Ecto neural progenitor cell (in vitro differentiated cells): ENCODE measurements around the gene DCDC1.

Experiments used
- DNase-seq: peaks from one replicate; pipeline ENCODE4 v3.0.0-alpha.2; 2018; ENCODE audit warnings: low spot score

DCDC1 gene

DNA sequence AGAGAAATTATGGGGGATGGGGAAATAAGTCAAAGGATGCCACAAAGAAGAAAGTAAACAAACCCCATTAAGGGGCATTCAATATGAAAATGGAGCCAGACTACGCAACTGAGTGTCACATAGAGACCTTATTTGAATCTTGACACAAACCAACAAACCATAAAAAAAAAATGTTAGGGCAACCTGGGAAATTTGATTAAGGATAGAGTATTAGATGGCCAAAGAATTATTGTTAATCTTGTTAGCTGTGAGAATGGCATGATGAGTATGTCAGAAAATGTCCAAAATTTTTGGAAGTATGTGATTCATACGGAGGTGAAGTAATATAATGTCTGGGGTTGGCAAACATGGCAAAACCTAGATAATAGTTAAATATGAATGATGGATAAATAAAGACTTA lies 461.3 kb downstream of the DCDC1 start:
- no peak for DNase-seq

DNA sequence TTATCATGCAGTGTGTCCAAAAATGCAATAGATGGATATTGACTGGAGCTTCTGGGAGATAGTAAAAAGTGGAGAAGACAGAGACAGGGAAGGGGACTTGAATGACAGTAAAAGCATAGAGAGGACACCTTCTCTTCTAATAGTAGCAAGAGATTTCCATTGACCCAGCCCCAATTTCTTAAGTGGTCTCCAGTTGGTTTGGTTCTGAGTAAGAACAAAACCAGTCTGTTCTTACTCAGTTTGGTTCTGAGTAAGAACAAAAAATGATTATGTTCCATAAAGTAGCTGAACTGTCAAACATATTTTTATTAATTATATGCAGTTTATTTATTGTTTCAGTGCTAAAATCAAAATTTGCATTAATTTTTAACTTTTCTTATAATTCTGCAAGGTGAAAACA lies 466.6 kb downstream of the DCDC1 start:
- no peak for DNase-seq

DNA sequence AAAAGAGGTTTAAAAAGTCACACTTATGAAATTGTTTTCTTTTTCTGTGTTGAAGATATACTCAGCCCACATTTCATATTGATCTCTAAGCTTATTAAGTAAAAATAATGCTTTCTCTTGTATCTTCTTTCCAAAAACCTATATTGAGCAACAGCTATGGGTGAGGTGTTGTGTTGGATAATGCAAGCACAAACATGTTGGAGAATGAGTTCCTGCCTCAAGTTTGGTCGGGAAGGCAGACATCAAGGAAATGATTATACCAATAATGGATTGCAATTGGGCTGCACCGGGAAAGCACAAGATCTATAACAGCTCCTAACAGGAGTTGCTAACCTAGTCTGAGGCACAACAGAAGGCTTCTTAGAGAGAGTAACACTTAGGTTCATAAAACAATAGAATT lies 474.5 kb downstream of the DCDC1 start:
- no peak for DNase-seq

DNA sequence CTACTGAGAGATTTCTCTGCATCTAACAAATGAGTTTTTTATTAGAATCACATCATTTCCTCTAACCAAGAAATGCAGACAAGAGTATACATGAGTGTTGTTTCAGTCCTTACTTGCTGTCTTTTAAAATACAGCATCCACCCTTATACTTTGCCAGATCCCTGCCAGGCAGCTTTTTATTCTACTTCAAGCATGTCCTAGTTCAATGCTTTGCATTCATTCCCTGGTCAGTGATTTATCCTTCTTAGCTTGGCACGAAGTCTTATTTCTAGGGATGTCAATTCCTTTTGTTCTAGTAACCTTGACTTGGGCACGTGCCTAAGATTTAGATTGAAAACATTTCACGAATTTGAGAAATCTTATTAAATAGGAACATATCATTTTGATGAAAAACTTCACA lies 476.2 kb downstream of the DCDC1 start:
- no peak for DNase-seq

DNA sequence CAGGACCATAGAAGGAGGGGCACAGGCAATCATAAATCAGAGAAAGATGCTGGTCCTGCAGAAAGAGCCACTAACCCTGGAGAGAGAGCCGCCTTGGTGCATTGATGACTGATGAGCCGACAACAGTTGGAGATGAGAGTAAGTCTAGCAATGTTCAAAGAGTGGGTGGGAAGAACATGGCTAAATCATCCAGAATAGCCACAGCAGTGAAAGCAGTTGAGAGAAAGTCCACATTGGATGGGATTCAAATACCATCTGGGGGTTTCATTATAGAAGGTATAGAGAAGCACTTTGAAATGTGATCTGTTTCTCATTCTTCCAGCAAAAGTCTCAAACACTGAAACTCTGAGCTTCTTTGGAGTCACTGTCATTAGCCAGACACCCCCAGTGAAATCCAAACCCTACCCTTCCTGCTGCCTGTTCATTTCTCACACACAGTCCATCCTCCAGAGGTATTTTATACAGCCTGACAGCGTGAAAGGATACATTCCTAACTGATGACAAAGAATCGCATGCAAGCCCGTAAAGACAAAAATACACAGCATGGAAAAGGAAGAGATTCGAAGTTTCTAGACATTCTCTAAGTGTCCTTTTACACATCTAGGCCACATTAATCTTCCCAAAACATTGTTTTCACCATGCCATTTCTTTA lies 480.3 kb downstream of the DCDC1 start:
- DNase-seq, result no peak

DNA sequence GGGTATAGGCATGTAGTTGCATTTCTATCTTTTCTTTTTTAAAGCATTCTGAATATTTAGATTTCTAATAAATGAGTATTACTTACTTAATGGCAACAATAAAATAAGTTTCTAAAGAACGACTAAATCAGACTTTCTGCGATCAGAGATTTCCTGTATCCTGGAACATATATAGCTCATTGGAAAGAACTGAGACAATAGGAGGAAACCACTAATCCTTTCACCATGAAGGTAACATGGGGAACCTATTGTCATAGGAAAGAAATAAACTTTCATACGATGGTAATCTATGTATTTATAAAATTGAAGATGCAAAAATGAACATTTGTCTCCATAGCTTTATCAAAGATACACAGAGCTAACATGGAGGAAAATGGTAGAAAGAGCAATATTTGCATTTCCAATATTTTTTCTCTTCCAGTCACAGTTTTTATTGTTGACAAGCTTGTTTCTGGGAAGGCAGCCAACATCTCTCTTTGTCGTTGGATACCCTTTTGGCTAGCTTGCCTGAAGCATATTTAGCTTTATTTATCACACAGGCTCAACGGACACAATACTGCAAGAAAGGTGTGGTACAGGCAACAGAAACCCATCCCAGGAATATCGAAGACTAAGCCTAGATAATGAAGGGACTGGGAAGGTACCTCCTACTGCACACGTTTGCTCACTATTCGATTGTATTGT lies 490.1 kb downstream of the DCDC1 start:
- DNase-seq, result no peak

DNA sequence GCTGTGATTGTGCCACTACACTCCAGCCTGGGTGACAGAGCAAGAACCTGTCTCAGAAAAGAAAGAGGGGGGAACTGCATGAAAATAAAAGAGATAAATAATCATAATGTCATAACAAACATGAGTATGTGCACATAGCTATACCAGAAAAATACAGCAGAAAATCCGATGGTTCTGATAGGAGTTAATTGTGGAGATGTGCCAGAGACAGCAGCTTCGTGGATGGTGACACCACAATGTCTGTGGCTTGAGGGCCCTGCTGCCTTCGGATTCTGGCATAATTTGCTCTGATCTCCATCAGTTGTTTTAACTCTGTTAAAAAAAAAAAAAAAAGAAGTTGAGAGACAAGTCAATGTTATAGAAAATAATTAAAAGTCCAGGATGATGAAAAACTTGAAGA lies 491.1 kb downstream of the DCDC1 start:
- DNase-seq, result no peak

DNA sequence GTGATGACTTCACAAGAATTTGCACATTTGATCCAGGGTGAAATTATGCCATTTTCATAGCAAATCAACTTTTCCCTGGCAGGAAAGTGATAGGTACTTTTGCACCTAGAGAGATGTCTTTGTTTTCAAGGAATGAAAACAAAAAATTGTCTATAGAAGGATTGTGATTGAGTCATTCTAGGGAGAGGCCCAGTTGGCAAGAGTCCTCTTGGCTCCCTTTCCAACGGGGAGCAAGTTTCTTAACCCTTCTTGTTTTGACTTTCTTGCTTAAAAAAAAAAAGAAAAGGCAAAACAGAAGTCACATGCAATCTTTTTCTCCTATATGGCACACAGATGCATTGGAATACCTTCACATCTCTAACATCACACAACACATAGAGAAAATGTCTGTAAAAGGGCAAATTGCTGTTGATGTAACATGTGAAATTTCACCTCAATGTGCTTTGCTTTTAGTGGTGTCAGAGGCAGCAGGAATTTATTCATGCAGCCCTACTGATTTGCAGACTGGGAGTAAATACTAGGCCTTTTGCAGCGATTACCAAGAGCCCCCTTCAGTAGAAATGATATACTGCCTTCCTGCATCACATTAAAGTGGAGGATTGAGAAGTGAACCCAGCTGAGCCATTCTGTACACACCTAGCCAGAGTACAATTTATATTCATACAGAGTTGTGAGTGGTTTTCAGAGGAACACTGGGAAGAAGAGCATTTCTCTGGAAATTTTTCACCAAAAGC lies 492.7 kb downstream of the DCDC1 start:
- no peak for DNase-seq

DNA sequence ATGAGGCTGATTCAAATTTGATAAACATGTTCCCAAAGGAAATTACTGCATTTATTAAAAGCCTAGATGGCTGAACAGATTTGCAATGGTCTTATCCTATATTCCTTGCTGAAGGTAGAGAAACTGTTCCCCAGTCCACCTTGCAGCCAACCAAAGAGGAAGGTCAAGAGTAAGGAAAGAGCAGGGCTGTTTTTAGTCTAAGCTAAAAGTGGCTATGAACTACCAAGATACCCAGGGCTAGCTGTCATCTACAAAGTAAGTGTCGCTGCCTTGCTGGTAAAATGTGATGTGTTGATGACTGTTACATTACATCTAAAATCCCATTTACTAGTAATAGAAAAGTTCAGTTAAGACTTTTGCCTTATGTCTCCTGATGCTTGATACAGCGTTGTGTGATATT lies 493.3 kb downstream of the DCDC1 start:
- no peak for DNase-seq

DNA sequence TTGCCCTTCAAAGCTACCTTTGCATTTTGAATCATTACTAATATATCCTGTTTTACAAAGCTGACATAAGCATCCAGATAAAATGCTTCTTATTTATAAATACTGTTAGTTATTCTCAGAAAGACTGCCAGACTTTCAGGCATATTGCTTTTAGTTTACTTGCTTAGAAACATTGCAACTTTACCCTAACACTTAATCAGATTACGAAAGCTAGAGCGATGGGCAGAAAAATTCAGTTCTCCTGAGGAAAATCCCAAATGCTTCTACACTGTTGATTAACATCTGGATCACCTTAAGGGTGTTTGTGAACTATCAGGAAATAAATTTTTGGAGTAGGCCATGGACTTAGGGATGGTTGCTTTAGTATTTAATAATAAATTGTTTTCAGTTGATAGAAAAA lies 493.7 kb downstream of the DCDC1 start:
- no peak for DNase-seq

DNA sequence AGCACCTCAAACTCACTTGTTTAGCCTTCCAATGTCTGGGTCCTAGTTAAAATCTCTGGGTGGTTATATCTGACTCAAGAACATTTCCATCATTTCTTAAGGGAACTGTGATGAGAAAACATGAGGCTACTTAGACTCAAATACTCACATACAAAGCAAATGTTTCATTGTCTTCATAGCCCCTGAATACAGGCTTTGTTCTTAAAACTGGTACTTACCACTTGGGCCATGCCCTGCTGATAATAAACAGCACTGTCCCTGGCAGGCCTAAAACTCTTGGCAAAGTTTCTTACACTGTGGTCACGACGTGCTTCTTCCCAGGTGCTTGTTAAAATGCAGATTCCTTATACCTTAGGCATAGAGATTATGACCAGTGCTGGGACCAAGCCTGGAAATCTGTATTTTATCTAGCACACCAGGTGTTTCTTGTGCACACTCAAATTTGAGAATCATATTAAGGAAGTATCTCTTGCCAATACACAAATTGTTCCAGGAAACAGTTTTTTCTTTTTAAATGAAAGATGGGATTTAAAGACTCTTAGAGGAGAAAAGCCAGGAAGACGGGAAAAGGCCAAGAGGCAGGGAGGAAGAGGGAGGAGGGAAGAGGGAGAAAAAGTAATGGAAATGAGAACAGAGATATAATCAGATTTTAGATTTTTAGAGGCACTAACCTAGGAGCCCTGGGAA lies 495.5 kb downstream of the DCDC1 start:
- DNase-seq, result no peak

DNA sequence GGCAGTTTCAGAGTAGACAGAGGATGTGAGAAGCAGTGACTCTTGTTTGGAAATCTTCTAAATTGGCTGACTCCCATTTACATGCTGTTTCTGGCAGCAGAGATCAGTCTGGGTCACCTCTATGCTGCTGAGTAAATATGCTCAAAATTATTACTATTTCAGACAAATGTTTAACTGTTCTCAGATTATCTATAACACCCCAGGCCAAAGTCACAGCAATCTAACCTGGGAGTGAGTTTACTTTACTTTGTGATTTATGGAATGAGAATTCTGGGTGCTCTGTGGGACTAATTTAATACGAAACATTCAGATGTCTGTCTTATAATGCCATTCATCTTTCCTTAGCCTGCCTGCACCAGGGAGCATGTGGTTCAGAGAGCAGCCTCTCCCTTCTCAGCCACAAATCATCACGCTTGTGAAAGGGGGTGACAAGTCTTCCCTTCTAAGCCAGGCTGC lies 500.9 kb downstream of the DCDC1 start:
- no peak for DNase-seq

DNA sequence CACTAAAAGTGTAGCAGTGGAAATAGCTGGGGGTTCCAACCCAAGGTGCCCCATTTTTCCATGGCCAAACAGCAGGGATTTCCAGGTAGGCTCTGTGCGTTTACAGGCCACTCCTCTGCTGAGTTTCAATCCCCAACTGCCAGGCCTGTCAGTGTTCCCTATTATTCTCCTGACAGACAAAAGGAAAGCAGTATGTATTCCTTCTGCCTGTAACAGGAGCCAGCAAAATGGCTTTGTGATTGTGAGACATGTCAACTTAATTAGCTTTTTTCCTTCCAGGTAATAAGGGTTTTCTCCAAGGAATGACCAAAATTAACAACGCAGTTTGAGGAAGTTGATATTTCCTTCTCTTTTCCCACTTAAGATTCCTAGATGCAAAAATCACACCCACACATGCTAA lies 506.3 kb downstream of the DCDC1 start:
- DNase-seq, result no peak

DNA sequence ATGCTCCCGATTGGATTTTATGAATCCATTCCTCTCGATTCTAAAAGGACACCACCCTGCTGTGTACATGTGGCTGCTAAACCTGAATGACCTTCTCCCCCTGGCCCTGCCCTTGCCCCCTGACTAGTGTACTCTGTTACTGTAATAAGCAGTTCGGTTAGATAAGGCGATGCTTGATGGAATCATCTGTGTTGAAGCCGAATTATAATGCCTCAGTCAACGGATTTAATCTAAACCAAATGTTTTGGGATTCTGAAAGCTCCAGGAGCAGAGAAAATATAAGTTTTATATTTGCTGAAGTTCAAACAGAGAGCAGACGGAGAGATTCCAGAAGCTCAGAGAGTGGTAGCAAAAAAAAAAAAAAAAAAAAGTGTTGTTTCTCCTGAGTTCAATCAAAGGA lies 508.0 kb downstream of the DCDC1 start:
- no peak for DNase-seq

DNA sequence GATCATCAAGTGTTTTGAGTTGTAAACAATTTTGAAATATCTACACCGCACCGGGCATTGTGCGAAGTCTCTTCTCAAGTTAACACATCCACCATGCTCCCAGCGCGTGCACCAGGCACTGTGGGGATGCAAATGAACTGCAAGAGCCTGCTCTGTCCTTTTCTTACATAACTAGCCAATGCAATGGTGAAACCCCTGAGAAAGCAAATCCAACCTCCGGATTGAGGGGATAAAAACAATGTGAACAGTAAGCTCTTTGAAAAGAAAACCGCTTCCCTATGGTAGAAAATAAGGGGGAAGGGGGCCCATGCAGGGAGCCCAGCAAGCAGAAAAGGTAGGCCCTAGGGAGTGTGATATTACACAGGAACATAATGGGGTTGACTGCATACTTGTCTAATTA lies 508.5 kb downstream of the DCDC1 start:
- no peak for DNase-seq

DNA sequence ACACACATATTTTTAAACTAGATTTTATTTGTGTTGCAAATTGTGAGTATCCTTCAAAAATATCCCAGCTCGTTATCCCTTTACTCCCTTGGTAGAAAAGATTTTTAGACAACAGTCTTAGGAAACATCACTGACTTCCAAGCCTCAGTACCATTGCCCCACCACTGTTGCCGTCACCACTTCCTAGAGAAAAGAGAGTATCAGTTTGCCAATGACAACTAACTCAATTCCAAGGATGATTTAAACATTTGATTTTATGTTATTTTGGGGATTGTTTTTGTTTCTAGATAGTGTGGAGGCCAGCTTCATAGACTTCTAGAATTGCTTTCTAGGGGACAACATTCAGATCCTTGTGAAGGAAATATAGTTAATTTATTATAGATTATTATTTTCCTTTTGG lies 509.4 kb downstream of the DCDC1 start:
- no peak for DNase-seq

DNA sequence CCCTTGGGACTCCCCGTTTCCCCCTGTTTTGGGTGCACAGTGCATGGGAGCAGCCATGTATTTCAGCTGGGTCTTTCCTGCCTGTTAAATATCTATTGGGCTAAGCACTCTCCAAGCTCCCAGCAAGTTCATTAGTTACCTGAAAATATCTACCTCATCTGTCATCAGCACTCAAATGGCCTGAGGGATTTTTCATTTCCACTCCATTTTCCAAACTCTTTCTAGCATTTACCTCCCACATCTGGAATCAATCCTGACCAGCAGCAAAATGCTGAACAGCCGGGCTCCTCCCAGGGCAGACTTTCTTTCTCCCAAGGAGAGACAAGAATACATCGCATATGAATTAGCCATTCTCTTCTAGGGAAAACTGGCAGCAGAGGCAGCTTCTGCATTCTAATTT lies 509.9 kb downstream of the DCDC1 start:
- no peak for DNase-seq

DNA sequence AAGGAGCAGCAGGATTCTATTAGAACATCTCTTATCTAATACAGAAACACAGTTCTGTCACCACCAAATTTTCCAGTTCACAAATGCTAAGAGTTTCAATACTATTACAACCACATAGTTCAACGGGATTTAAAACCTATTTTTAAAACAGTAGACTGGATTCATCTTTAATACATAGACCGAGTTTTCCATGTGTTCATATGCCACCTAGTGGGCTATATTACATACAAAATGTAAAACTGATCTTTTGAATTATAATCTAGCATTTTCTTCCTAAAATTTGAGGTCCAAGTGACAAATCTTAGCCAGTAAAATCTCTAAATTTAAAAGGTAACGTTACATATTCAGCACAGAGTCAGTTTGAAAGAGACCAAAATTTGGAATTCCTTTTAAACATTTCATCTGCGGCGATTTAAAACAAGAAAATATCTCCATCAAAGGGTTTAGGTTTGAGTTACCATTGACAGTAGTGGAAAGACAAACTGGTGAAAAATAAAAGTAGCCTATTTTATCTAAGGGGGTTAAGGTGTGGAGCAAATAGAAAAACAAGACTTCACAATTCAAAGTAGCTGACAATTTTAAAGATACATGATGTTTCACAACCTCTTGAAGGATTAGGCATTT lies 514.0 kb downstream of the DCDC1 start:
- no peak for DNase-seq

DNA sequence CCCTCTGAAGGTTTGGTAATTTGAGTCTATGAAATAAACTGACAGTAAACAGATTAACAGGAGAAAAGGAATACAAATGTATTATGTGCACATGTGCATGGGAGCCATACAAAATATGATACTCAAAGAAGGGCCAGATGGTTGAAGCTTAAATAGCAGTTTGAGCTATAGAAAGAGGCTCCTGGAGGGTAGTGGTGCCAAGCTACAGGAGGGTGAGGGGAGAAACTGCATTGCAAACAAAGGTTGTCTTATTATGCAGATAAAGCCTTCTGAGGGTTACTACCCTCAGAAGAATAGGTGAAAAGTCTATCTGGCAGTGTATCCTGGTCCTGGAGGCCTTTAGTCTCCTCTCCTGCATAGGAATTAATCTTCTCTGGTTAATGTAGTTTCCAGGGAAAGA lies 516.1 kb downstream of the DCDC1 start:
- no peak for DNase-seq

DNA sequence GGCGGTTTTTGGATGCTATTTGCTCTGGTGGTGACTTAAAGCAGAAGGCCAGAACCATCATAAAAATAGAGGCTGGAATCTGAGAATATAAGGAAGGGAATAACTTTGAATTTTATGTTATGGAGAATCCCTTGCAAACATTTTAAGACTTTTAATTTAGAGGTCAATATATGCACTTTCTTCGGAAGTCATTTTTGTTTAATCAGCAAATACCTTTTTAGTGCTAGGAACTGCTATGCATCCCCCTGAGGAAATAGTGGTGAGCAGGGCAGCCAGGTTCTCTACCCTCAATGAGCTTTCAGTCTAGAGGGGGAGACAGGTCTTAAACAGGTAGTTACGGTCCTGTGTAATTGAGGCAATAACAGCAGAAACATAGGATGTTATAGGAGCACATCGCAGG lies 516.9 kb downstream of the DCDC1 start:
- no peak for DNase-seq

DNA sequence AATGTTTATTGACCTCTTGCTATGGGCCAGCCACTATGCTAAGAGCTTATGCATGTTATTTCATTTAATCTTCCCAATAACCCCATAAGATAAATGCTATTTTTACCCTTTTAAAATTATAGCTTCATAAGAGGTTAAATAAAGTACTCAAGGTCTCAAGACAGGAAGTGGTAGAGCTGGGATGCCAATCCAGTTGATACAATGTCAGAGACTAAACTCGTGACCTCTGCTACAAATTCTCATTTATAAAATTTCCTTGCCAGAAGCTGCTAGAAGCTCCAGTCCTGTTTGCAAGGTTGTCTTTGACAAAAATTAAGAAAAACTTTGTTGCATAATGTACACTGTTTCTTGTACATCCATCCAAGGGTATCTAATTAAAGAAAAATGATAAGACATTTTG lies 517.4 kb downstream of the DCDC1 start:
- DNase-seq, result no peak

DNA sequence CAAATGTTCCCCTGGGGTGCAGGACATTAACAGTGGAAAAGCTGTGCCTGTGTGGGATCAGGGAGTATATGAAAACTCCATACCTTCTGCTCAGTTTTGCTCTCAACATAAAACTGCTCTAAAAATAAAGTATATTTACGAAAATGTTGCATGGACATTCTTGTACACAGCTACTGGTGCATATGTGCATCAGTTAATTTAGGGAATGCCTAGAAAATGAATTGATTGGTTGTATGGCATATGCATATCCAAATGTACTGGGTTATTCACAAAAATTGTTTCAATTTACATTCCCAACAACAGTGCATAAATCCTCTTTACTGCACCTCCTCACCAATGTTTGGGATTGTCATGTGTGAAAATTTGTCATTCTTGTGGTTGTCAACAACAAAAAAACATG lies 532.3 kb downstream of the DCDC1 start:
- DNase-seq, result no peak
